ENCODE measurements around the gene ZSCAN21. TPM values are rescaled to one million over a fixed set of nuclear protein-coding genes. Genes with fewer than 3 reads are reported as not detected.

ZSCAN21 gene
- total RNA-seq, 2 experiments from 2014 or later, result 6.3 to 6.9 TPM

- ChIA-PET POLR2A (interaction anchor here (0.5 to 6.7 kb wide), 9 partner anchors 8 to 183 kb away, joined by 3 to 187 read pairs (median 3); partner anchors contain the start of genes AP4M1, CNPY4 and MCM7), CTCF (interaction anchor here (0.7 to 1.8 kb wide), 4 partner anchors 11 to 176 kb away, joined by 3 to 10 read pairs (median 3); partner anchors contain the start of genes AP4M1 and MCM7)
- intact Hi-C loops (cut with micrococcal nuclease), result loop anchor here (10.0 kb wide), 1 partner anchor 175 kb away; the partner anchor contains the start of gene TRIM4
- peaks cover 25% of the 10 kb centered on the region for H3K4me1 Mint-ChIP-seq (ENCODE audit: low read depth)
- peak overlapping the region; percentile 95 for H3K4me3 Mint-ChIP-seq
- ATAC-seq, result no peak
- no peaks in the 10 kb centered on the region for H3K27me3 Mint-ChIP-seq
- H3K27ac Mint-ChIP-seq, result peak overlapping the region; percentile 97
- TF ChIP-seq, protein P1, sequence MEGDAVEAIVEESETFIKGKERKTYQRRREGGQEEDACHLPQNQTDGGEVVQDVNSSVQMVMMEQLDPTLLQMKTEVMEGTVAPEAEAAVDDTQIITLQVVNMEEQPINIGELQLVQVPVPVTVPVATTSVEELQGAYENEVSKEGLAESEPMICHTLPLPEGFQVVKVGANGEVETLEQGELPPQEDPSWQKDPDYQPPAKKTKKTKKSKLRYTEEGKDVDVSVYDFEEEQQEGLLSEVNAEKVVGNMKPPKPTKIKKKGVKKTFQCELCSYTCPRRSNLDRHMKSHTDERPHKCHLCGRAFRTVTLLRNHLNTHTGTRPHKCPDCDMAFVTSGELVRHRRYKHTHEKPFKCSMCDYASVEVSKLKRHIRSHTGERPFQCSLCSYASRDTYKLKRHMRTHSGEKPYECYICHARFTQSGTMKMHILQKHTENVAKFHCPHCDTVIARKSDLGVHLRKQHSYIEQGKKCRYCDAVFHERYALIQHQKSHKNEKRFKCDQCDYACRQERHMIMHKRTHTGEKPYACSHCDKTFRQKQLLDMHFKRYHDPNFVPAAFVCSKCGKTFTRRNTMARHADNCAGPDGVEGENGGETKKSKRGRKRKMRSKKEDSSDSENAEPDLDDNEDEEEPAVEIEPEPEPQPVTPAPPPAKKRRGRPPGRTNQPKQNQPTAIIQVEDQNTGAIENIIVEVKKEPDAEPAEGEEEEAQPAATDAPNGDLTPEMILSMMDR (IDR thresholded peaks at IDR 0.05), result no peak
- DNase-seq, result peak; percentile 45
- peaks cover 37% of the 10 kb centered on the region for H3K36me3 Mint-ChIP-seq (ENCODE audit: low read depth)
- H3K9me3 Mint-ChIP-seq, result no peaks in the 10 kb centered on the region
These were observed 40.1 kb downstream of the ZSCAN21 start for GRCh38 chr7:100089458-100090196.

DNA sequence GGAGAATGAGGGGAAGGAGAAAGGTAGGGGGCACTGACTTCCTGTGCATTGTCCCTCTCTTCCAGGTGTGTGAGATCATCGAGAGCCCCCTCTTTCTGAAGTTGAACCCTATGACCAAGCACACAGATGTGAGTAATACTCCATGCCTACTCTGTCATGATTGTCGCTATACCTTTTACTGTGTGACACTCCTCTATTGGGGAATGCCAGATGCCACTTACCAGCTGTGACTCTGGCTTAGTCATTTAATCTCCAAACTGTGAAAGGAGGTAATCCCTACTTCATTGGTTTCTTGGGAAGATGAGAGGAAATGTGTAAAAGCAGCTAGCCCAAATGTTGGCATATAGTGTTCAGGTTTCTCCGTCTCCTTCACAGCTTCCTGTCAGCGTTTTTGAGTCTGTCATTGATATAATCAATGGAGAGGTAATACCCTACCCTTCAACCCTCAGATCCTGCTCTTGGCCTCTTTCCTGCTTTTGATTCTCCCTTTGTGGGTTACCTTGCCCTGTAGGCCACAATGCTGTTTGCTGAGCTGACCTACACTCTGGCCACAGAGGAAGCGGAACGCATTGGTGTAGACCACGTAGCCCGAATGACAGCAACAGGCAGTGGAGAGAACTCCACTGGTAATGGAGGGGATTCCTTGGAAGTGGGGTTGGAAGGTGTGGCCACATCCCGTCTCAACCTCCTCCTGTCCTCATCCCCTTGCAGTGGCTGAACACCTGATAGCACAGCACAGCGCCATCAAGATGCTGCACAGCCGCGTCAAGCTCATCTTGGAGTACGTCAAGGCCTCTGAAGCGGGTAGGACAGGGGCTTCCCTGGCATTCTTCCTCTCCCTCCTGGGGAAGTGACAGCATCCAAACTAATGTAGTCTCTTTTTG is 41.2 kb downstream of the ZSCAN21 start:
- DNase-seq (no peak), ATAC-seq (no peak)
- peak overlapping the region; percentile 20 for H3K4me3 Mint-ChIP-seq

DNA sequence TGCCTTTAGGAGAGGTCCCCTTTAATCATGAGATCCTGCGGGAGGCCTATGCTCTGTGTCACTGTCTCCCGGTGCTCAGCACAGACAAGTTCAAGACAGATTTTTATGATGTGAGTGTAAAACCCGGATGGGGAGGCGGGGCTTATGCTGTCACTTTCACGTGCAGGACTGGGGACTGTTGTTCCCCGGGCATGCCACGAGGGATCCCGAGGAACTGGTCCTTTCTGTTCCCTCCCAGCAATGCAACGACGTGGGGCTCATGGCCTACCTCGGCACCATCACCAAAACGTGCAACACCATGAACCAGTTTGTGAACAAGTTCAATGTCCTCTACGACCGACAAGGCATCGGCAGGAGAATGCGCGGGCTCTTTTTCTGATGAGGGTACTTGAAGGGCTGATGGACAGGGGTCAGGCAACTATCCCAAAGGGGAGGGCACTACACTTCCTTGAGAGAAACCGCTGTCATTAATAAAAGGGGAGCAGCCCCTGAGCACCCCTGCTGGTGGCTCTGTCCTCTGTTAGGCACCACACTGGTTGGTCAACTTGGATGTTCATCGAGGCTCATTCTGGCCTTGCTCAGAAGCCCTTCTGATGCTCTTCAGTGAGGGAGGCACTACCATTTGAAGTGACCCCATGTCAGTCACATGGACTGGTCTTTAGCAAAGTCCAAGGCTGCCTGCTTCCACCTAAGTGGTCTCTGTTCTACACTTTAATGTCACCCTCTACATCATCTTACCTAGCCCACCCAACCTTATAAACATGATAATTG is 42.0 kb downstream of the ZSCAN21 start:
- peaks cover 36% of the 10 kb centered on the region for H3K4me1 Mint-ChIP-seq (ENCODE audit: low read depth)
- TF ChIP-seq, protein P1 (IDR thresholded peaks at IDR 0.05), result peak; percentile 31
- peak; percentile 35 for DNase-seq
- H3K9me3 Mint-ChIP-seq, result no peaks in the 10 kb centered on the region
- ChIA-PET CTCF (interaction anchor here (0.8 to 1.8 kb wide), 3 partner anchors 9 to 11 kb away, joined by 3 to 10 read pairs (median 4); partner anchors contain the start of genes AP4M1 and MCM7), POLR2A (interaction anchor here (1.0 to 6.7 kb wide), 8 partner anchors 10 to 75 kb away, joined by 3 to 187 read pairs (median 6); partner anchors contain the start of genes AP4M1, CNPY4, MBLAC1 and MCM7)
- intact Hi-C loops (cut with micrococcal nuclease), result no loop called here
- H3K4me3 Mint-ChIP-seq, result no peak overlapping the region
- H3K27me3 Mint-ChIP-seq, result no peaks in the 10 kb centered on the region
- no peak for ATAC-seq
- peaks cover 52% of the 10 kb centered on the region for H3K36me3 Mint-ChIP-seq (ENCODE audit: low read depth)
- H3K27ac Mint-ChIP-seq, result peak overlapping the region; percentile 97

More for the DNA sequence above, 41.2 kb downstream of the ZSCAN21 start:
- no peaks in the 10 kb centered on the region for H3K27me3 Mint-ChIP-seq
- H3K36me3 Mint-ChIP-seq (ENCODE audit: low read depth), result peaks cover 46% of the 10 kb centered on the region
- H3K9me3 Mint-ChIP-seq, result no peaks in the 10 kb centered on the region
- TF ChIP-seq, protein P1 (IDR thresholded peaks at IDR 0.05), result no peak
- ChIA-PET CTCF (interaction anchor here (1.1 to 1.8 kb wide), 2 partner anchors 9 to 177 kb away, joined by 3 to 10 read pairs; partner anchors contain the start of genes AP4M1 and MCM7), POLR2A (interaction anchor here (0.5 to 6.7 kb wide), 10 partner anchors 9 to 482 kb away, joined by 3 to 187 read pairs (median 4); partner anchors contain the start of genes AP4M1, CNPY4, MBLAC1 and MCM7)
- peaks cover 33% of the 10 kb centered on the region for H3K4me1 Mint-ChIP-seq (ENCODE audit: low read depth)
- intact Hi-C loops (cut with micrococcal nuclease), result no loop called here
- H3K27ac Mint-ChIP-seq, result peak overlapping the region; percentile 97

GRCh38 chr7:100093054-100093453 is 43.5 kb downstream of the ZSCAN21 start:
- H3K9me3 Mint-ChIP-seq, result no peaks in the 10 kb centered on the region
- peaks cover 44% of the 10 kb centered on the region for H3K4me1 Mint-ChIP-seq (ENCODE audit: low read depth)
- DNase-seq (no peak), ATAC-seq (no peak)
- no peaks in the 10 kb centered on the region for H3K27me3 Mint-ChIP-seq
- TF ChIP-seq, protein P1 (IDR thresholded peaks at IDR 0.05), result no peak
- H3K4me3 Mint-ChIP-seq, result no peak overlapping the region
- no peak overlapping the region for H3K27ac Mint-ChIP-seq
- POLR2A ChIA-PET, result interaction anchor here (1.0 to 6.7 kb wide), 7 partner anchors 10 to 528 kb away, joined by 3 to 187 read pairs (median 7); partner anchors contain the start of genes AP4M1, CNPY4, MCM7 and ZNF3
- peaks cover 63% of the 10 kb centered on the region for H3K36me3 Mint-ChIP-seq (ENCODE audit: low read depth)
- CTCF ChIA-PET, result interaction anchor here (1.9 kb wide), 1 partner anchor 38 kb away, joined by 4 read pairs; no protein-coding TSS in a partner anchor
- intact Hi-C loops (cut with micrococcal nuclease), result no loop called here
